PC-9 (cell line): ENCODE results near the gene IFITM5. TPM values are rescaled to one million over a fixed set of nuclear protein-coding genes. Genes with fewer than 3 reads are reported as not detected.
"Not testable (repeated sequence)": the region's sequence is repeated elsewhere in the genome, so short reads cannot be mapped to it uniquely, and the experiment has no call there.

Experiments
- BruUV-seq: library from RNA; stranded (reverse); fragments of 400-500 nt; replicated peaks from 2 replicates; lab custom pipeline; 2021; lab: Mats Ljungman, UMichigan
- CTCF ChIA-PET: fragments of 300-600 bp; sonication (Branson Sonifier 250); formaldehyde crosslinking; loops from one replicate; lab custom pipeline; 2022; ENCODE audit warnings: antibody characterized with exemption; lab: Charles Lee
- POLR2A ChIA-PET: fragments of 300-600 bp; sonication (Branson Sonifier 250); formaldehyde crosslinking; loops from one replicate; lab custom pipeline; 2022; ENCODE audit warnings: antibody characterized with exemption; ENCODE audit not compliant: unreplicated experiment; lab: Charles Lee
- DNase-seq, 2 experiments: peaks; one replicate each; pipeline versions ENCODE4 v3.0.0 to v3.0.0-alpha.2; 2015 to 2022; ENCODE audit warnings: mixed read lengths in 1 of 2
- H2AFZ ChIP-seq: fragments of 200-600 bp; sonication (generic); 2 replicates; pipeline ENCODE4 v1.8.1; 2017; ENCODE audit warnings: antibody characterized with exemption
- H3F3A ChIP-seq: fragments of 200-600 bp; sonication (generic); 2 replicates; pipeline ENCODE4 v1.8.1; 2017; ENCODE audit warnings: antibody characterized with exemption, mild to moderate bottlenecking, low read depth; ENCODE audit not compliant: insufficient read depth
- H3K27ac ChIP-seq: fragments of 200-600 bp; sonication (generic); 2 replicates; pipeline ENCODE4 v1.6.1; 2016; ENCODE audit warnings: mixed run types
- H3K27me3 ChIP-seq: fragments of 200-600 bp; sonication (generic); 2 replicates; pipeline ENCODE4 v1.6.1; 2016; ENCODE audit warnings: low read depth, mixed run types; ENCODE audit not compliant: insufficient read depth
- H3K36me3 ChIP-seq: fragments of 200-600 bp; sonication (generic); 2 replicates; pipeline ENCODE4 v1.6.1; 2016; ENCODE audit warnings: low read depth, mixed run types
- H3K4me1 ChIP-seq: fragments of 200-600 bp; sonication (generic); replicated peaks from 2 replicates; pipeline ENCODE4 v1.6.1; 2016; ENCODE audit warnings: mixed run types; ENCODE audit not compliant: insufficient read depth
- H3K4me2 ChIP-seq: fragments of 200-600 bp; sonication (generic); 2 replicates; pipeline ENCODE4 v1.6.1; 2017; ENCODE audit warnings: mixed run types
- H3K4me3 ChIP-seq: fragments of 200-600 bp; sonication (generic); 2 replicates; pipeline ENCODE4 v1.6.1; 2016; ENCODE audit warnings: mixed run types
- H3K79me2 ChIP-seq: fragments of 200-600 bp; sonication (generic); 2 replicates; pipeline ENCODE4 v1.6.1; 2017; ENCODE audit warnings: low read depth, mixed run types
- H3K9me2 ChIP-seq: fragments of 200-600 bp; sonication (generic); 2 replicates; pipeline ENCODE4 v1.8.1; 2017; ENCODE audit warnings: mild to moderate bottlenecking; ENCODE audit not compliant: insufficient read depth
- H3K9me3 ChIP-seq: fragments of 200-600 bp; sonication (generic); 2 replicates; pipeline ENCODE4 v1.8.1; 2016; ENCODE audit warnings: low read depth; ENCODE audit not compliant: insufficient read depth
- H4K20me1 ChIP-seq: fragments of 200-600 bp; sonication (generic); 2 replicates; pipeline ENCODE4 v1.8.1; 2017; ENCODE audit not compliant: insufficient read depth
- EZH2 ChIP-seq: fragments of 200-600 bp; sonication (generic); IDR thresholded peaks from 2 replicates; pipeline ENCODE4 v1.8.0; 2017; ENCODE audit warnings: antibody characterized with exemption, low read depth
- intact Hi-C: fragments of 100-400 bp; cut with micrococcal nuclease; formaldehyde crosslinking; loops from one replicate; pipeline ENCODE4 v1.10.0; 2022; ENCODE audit not compliant: unreplicated experiment
- total RNA-seq: library from RNA; stranded (reverse); gene quantifications from 2 replicates; pipeline ENCODE4 v1.2.3, GENCODE V29; 2021
- TF ChIP-seq, protein P1 (sequence below): fragments of 200-600 bp; sonication (generic); conservative IDR thresholded peaks from 2 replicates; pipeline ENCODE4 v1.6.1; 2017; ENCODE audit warnings: mixed run types, antibody characterized with exemption, mild to moderate bottlenecking, moderate library complexity

Gene IFITM5
- total RNA-seq, 1 experiment from 2014 or later: not detected

DNA sequence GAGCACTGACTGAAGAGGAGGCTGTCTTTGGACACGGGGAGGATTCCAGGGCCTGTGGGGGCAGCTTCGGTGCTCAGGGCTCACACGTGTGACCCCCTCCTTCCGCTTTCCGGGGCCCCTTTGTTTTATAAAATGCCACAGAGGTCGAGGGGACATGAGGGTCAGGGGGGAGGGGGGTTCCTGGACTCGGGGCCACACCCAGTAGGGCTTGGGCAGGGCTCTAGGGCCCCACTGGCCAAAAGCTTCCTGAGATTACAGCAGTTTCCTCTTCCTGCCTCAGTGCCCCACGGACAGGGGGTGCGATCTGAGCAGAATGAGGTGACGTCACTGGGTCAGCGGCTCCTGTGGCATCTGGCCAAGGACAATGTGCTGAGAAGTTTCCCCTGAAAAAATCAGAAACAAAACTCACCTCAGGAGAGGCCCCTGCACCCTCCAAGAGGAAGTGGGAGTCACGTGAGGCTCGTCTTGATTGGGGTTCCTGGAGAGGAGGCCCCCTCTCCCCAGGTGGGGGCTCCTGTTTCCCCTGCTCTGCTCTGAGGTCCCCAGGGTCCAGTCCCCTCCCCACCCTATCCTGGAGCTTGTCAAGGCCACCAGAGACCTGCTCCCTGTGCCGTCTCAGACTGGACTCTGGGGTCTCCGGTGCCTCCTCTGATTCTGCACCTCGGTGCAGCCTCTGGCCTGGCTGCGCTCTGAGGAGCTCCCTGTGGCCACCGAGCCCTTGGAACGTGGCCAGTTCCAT lies 27.7 kb upstream of the IFITM5 start:
- Histone ChIP-seq H3K4me2 (no peak overlapping the region), H3K9me2 (no peaks in the 10 kb centered on the region), H3K27me3 (no peaks in the 10 kb centered on the region), H3K4me3 (no peak overlapping the region), H3K4me1 (no peaks in the 10 kb centered on the region), H3F3A (no peaks in the 10 kb centered on the region), H2AFZ (no peak overlapping the region), H3K79me2 (no peaks in the 10 kb centered on the region), H3K36me3 (no peaks in the 10 kb centered on the region), H3K9me3 (no peaks in the 10 kb centered on the region), H4K20me1 (no peaks in the 10 kb centered on the region), H3K27ac (no peak overlapping the region)
- intact Hi-C loops: no loop called here
- no peak for DNase-seq
- ChIA-PET CTCF (no interaction called here), POLR2A (no interaction called here)
- BruUV-seq: no TSS peak
- TF ChIP-seq, protein P1, sequence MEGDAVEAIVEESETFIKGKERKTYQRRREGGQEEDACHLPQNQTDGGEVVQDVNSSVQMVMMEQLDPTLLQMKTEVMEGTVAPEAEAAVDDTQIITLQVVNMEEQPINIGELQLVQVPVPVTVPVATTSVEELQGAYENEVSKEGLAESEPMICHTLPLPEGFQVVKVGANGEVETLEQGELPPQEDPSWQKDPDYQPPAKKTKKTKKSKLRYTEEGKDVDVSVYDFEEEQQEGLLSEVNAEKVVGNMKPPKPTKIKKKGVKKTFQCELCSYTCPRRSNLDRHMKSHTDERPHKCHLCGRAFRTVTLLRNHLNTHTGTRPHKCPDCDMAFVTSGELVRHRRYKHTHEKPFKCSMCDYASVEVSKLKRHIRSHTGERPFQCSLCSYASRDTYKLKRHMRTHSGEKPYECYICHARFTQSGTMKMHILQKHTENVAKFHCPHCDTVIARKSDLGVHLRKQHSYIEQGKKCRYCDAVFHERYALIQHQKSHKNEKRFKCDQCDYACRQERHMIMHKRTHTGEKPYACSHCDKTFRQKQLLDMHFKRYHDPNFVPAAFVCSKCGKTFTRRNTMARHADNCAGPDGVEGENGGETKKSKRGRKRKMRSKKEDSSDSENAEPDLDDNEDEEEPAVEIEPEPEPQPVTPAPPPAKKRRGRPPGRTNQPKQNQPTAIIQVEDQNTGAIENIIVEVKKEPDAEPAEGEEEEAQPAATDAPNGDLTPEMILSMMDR: no peak
- TF ChIP-seq EZH2: no peak

DNA sequence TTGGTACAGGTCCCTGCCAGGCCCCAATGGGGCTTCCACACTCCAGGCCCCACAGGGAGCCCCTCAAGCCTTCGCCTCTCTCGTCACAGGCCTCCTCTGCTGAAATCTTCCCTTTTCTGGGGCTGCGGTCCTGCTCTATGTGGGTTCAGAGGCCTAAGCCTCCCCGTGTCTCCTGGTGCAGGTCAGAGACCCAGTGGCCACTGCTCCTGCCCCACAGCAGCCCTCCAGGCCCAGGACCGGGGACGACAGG lies 27.2 kb upstream of the IFITM5 start:
- POLR2A ChIA-PET: no interaction called here
- H3K4me3 ChIP-seq: no peak overlapping the region
- no peak overlapping the region for H2AFZ ChIP-seq
- no peaks in the 10 kb centered on the region for H3K9me3 ChIP-seq
- H4K20me1 ChIP-seq: no peaks in the 10 kb centered on the region
- H3K79me2 ChIP-seq: no peaks in the 10 kb centered on the region
- H3K27ac ChIP-seq: no peak overlapping the region
- no peaks in the 10 kb centered on the region for H3F3A ChIP-seq
- H3K27me3 ChIP-seq: no peaks in the 10 kb centered on the region
- CTCF ChIA-PET: no interaction called here
- no peaks in the 10 kb centered on the region for H3K9me2 ChIP-seq
- intact Hi-C loops: no loop called here
- no TSS peak for BruUV-seq
- no peaks in the 10 kb centered on the region for H3K36me3 ChIP-seq
- H3K4me1 ChIP-seq: no peaks in the 10 kb centered on the region
- no peak overlapping the region for H3K4me2 ChIP-seq
- TF ChIP-seq, protein P1: no peak
- TF ChIP-seq EZH2: no peak
- no peak for DNase-seq

DNA sequence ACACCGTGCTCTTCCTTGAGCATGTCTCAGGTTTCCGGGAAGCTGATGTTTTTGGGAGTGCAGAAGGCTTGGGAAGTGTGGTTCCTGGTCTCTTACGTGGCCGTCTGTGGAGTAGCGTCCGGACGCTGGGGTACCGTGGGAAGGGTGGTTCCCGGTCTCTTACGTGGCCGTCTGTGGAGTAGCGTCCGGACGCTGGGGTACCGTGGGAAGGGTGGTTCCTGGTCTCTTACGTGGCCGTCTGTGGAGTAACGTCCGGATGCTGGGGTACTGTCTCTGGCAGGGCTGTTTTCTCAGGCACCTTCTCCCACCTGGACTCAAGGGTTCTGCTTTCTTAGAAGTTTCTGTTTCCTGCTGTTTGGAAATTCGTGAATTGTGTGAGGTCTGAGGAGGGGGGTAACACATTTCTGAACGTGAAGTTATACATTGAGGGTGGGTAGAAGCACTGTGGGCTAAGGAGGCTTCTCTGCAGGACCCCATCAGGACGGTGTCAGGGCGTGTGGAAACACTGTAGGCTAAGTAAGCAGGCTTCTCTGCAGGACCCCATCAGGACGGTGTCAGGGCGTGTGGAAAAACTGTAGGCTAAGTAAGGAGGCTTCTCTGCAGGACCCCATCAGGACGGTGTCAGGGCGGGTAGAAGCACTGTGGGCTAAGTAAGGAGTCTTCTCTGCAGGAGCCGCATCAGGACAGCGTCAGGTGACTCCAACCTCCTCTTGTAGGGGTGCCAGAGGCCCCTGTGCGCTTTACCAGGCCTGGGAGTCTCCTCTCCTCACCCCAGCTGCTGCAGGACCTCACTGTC lies 26.7 kb upstream of the IFITM5 start:
- no peak overlapping the region for H3K4me2 ChIP-seq
- H3K4me1 ChIP-seq: no peaks in the 10 kb centered on the region
- BruUV-seq: no TSS peak
- H3K9me3 ChIP-seq: no peaks in the 10 kb centered on the region
- no peak for TF ChIP-seq EZH2
- TF ChIP-seq, protein P1: no peak
- DNase-seq: no peak
- H3K36me3 ChIP-seq: no peaks in the 10 kb centered on the region
- no peak overlapping the region for H2AFZ ChIP-seq
- no peaks in the 10 kb centered on the region for H3K79me2 ChIP-seq
- CTCF ChIA-PET: no interaction called here
- no peaks in the 10 kb centered on the region for H3K9me2 ChIP-seq
- no peaks in the 10 kb centered on the region for H4K20me1 ChIP-seq
- intact Hi-C loops: no loop called here
- no peaks in the 10 kb centered on the region for H3K27me3 ChIP-seq
- H3K4me3 ChIP-seq: no peak overlapping the region
- POLR2A ChIA-PET: no interaction called here
- no peak overlapping the region for H3K27ac ChIP-seq
- no peaks in the 10 kb centered on the region for H3F3A ChIP-seq

- H4K20me1 ChIP-seq, H3K4me1 ChIP-seq, CTCF ChIA-PET, H3K79me2 ChIP-seq, H2AFZ ChIP-seq, H3F3A ChIP-seq, H3K9me2 ChIP-seq, H3K4me2 ChIP-seq, BruUV-seq, H3K36me3 ChIP-seq, H3K9me3 ChIP-seq, H3K27me3 ChIP-seq, H3K27ac ChIP-seq, H3K4me3 ChIP-seq, POLR2A ChIA-PET, DNase-seq: not testable (repeated sequence)
- intact Hi-C loops: loop anchor here (5.0 kb wide), 1 partner anchor 32 kb away; no protein-coding TSS in a partner anchor
Measured at GRCh38 chr11:324593-325517, 25.5 kb upstream of the IFITM5 start.
